Right lobe of liver (tissue), 6 donors: ENCODE data around the gene PFDN5. TPM values are rescaled to one million over a fixed set of nuclear protein-coding genes. Genes with fewer than 3 reads are reported as not detected.

Experiments used
- ATAC-seq, 4 donors: fragments of 200-7000 bp; cut with Tn5 transposase; one replicate each; pipeline ENCODE4 v1.9.1; 2020; ENCODE audit warnings: mild to moderate bottlenecking in 4 of 4, moderate library complexity in 4 of 4
- DNase-seq, 3 donors: peaks; one replicate each; pipeline ENCODE4 v3.0.0-alpha.2; 2020
- H3K27ac ChIP-seq, 3 donors: fragments of 200-600 bp; one replicate each; pipeline ENCODE4 v1.8.0; 2022
- H3K27me3 ChIP-seq, 2 donors: fragments of 200-600 bp; one replicate each; pipeline ENCODE4 v1.8.0; 2022
- H3K36me3 ChIP-seq, 4 donors: fragments of 200-600 bp; sonication (generic) in 1 of 4; one replicate each; pipeline versions ENCODE4 v1.5.1 to v1.8.0; 2017 to 2022; ENCODE audit warnings: control low read depth in 1 of 4
- H3K4me1 ChIP-seq, 4 donors: fragments of 200-600 bp; sonication (generic) in 1 of 4; one replicate each; pipeline versions ENCODE4 v1.5.1 to v1.8.0; 2017 to 2022; ENCODE audit warnings: control low read depth in 1 of 4
- H3K4me3 ChIP-seq, 3 donors: fragments of 200-600 bp; one replicate each; pipeline ENCODE4 v1.8.0; 2022
- H3K9me3 ChIP-seq, 4 donors: fragments of 200-600 bp; sonication (generic) in 1 of 4; one replicate each; pipeline versions ENCODE4 v1.5.1 to v1.8.0; 2017 to 2022; ENCODE audit warnings: control low read depth in 1 of 4
- CTCF ChIP-seq, 4 donors: fragments of 200-600 bp in 3 of 4; fragments of 450-650 bp in 1 of 4; IDR thresholded peaks; one replicate each; pipeline versions ENCODE4 v1.5.1 to v1.8.0; 2016 to 2022; ENCODE audit warnings: antibody characterized with exemption in 4 of 4, mild to moderate bottlenecking in 2 of 4
- POLR2A ChIP-seq: fragments of 450-650 bp; IDR thresholded peaks from one replicate; pipeline ENCODE4 v1.6.1; 2017; ENCODE audit warnings: antibody characterized with exemption, mild to moderate bottlenecking
- WGBS: methylation state at CpG from one replicate; pipeline ENCODE4 v1.1.6; 2018; ENCODE audit warnings: low coverage, low lambda C conversion rate; ENCODE audit not compliant: insufficient coverage; ENCODE audit errors: missing lambda C conversion rate; 5-methylcytosine and 5-hydroxymethylcytosine counted together
- intact Hi-C, 2 donors: fragments of 100-400 bp; cut with DNase I; formaldehyde crosslinking; loops; one replicate each; pipeline versions ENCODE4 v1.11.2 to v1.14.1; 2022
- total RNA-seq, 6 experiments: library from RNA; depleted of rRNA in 2 of 6; stranded (reverse); fragments of >200 nt in 2 of 6; fragmentation: NEBNext Ultra II Directional in 3 of 6; extraction: Animal tissue kit (Norgen Biotek cat#: 25700) in 3 of 6; gene quantifications; one replicate each; pipeline versions ENCODE4 v1.1.0 to v1.2.4, GENCODE V29; 2016 to 2023
- donor health status: DM: no; HTN: yes; CAD: no.
- donor health status: DM: no; HTN: no; CAD: no.
- donor health status: DM: no; HTN: no; CAD: no.
- donor health status: DM: no; HTN: yes; CAD: no.
- donor health status: DM: no; HTN: yes; CAD: no.

Gene PFDN5
- total RNA-seq, 6 experiments from 2014 or later, result 122 to 170 (median 146) TPM

GRCh38 chr12:53274445-53274844 lies 20.9 kb upstream of the PFDN5 start:
- ATAC-seq (no peak), DNase-seq (no peak)
- 100% methylated on average over 3 of the region's 5 CpGs for WGBS
- intact Hi-C loops, result no loop called here
- no peaks in the 10 kb centered on the region for H3K27me3 ChIP-seq
- TF ChIP-seq POLR2A, result no peak
- H3K9me3 ChIP-seq, result no peaks in the 10 kb centered on the region
- H3K4me3 ChIP-seq, result no peak overlapping the region
- no peaks in the 10 kb centered on the region for H3K36me3 ChIP-seq
- H3K27ac ChIP-seq, result no peak overlapping the region
- H3K4me1 ChIP-seq, result peaks cover 0 to 5% (median 0%) of the 10 kb centered on the region in 4 donors

- H3K36me3 ChIP-seq, result no peaks in the 10 kb centered on the region
- H3K27me3 ChIP-seq, result no peaks in the 10 kb centered on the region
- no CpG with 5 or more reads among the region's 11 CpGs for WGBS
- TF ChIP-seq CTCF (IDR thresholded peaks at IDR 0.05) (no peak), POLR2A (no peak)
- intact Hi-C loops, result no loop called here
- no peaks in the 10 kb centered on the region for H3K9me3 ChIP-seq
- H3K4me3 ChIP-seq, result no peak overlapping the region
- peaks cover 0 to 16% (median 0%) of the 10 kb centered on the region in 4 donors for H3K4me1 ChIP-seq
- no peak for ATAC-seq
- no peak for DNase-seq
- H3K27ac ChIP-seq, result no peak overlapping the region
These were observed 18.8 kb upstream of the PFDN5 start for GRCh38 chr12:53276511-53276910.

GRCh38 chr12:53277981-53278380 lies 17.4 kb upstream of the PFDN5 start:
- Histone ChIP-seq H3K27ac (no peak overlapping the region), H3K27me3 (no peaks in the 10 kb centered on the region), H3K36me3 (peaks cover 0 to 3% (median 0%) of the 10 kb centered on the region in 4 donors), H3K4me3 (no peak overlapping the region), H3K4me1 (peaks cover 0 to 16% (median 0%) of the 10 kb centered on the region in 4 donors), H3K9me3 (no peaks in the 10 kb centered on the region)
- DNase-seq (no peak), ATAC-seq (no peak)
- TF ChIP-seq CTCF (IDR thresholded peaks at IDR 0.05) (no peak), POLR2A (no peak)
- 80% methylated on average over 5 of the region's 9 CpGs for WGBS
- intact Hi-C loops, result no loop called here

- Histone ChIP-seq H3K9me3 (no peaks in the 10 kb centered on the region), H3K27me3 (no peaks in the 10 kb centered on the region), H3K36me3 (peaks cover 0 to 6% (median 0%) of the 10 kb centered on the region in 4 donors), H3K4me3 (peak overlapping the region; percentile 28 to 41 (median 37)), H3K27ac (peak overlapping the region in 1 of 3 donors; percentile 65), H3K4me1 (peaks cover 0 to 16% (median 0%) of the 10 kb centered on the region in 4 donors)
- peak; percentile 69 to 91 (median 84) for ATAC-seq
- DNase-seq, result peak in 1 of 3 donors; percentile 61
- intact Hi-C loops, result no loop called here
- TF ChIP-seq CTCF (IDR thresholded peaks at IDR 0.05) (no peak), POLR2A (no peak)
- 27% methylated on average over 2 of the region's 3 CpGs for WGBS
These were observed 16.0 kb upstream of the PFDN5 start for GRCh38 chr12:53279283-53279869.

- Histone ChIP-seq H3K4me3 (peak overlapping the region; percentile 28 to 41 (median 37)), H3K9me3 (no peaks in the 10 kb centered on the region), H3K27ac (peak overlapping the region in 1 of 3 donors; percentile 65), H3K36me3 (peaks cover 0 to 6% (median 0%) of the 10 kb centered on the region in 4 donors), H3K4me1 (peaks cover 0 to 16% (median 0%) of the 10 kb centered on the region in 4 donors), H3K27me3 (no peaks in the 10 kb centered on the region)
- intact Hi-C loops, result loop anchor here in 1 of 2 donors (10.0 kb wide), 1 partner anchor 205 kb away; the partner anchor contains the start of gene SPRYD3
- 26% methylated on average over 7 of the region's 9 CpGs for WGBS
- TF ChIP-seq CTCF (IDR thresholded peaks at IDR 0.05) (no peak), POLR2A (no peak)
- ATAC-seq (peak; percentile 66 to 84 (median 72)), DNase-seq (no peak)
These were observed 15.3 kb upstream of the PFDN5 start for GRCh38 chr12:53279888-53280498.
